Adrenal gland (tissue), 5 donors: Measurements from ENCODE around the gene EPS8L1.
"Not testable (repeated sequence)": the region's sequence is repeated elsewhere in the genome, so short reads cannot be mapped to it uniquely, and the experiment has no call there.

Experiments
- POLR2A ChIP-seq, 2 donors: fragments of 450-650 bp; IDR thresholded peaks; one replicate each; pipeline ENCODE4 v1.6.1; 2017; ENCODE audit warnings: antibody characterized with exemption in 2 of 2, mild to moderate bottlenecking in 2 of 2, moderate library complexity in 1 of 2
- TF ChIP-seq, protein P1 (sequence below), 6 experiments: fragments of 450-650 bp in 4 of 6; fragments of 200-600 bp in 2 of 6; sonication (generic) in 1 of 6; IDR thresholded peaks; 1 replicate in 5 of 6; 2 replicates in 1 of 6; pipeline versions ENCODE4 v1.5.1 to v1.8.0; 2016 to 2021; ENCODE audit warnings: antibody characterized with exemption in 6 of 6, mild to moderate bottlenecking in 2 of 6, moderate library complexity in 1 of 6
- donor health status: DM: no; HTN: no; CAD: no.

DNA sequence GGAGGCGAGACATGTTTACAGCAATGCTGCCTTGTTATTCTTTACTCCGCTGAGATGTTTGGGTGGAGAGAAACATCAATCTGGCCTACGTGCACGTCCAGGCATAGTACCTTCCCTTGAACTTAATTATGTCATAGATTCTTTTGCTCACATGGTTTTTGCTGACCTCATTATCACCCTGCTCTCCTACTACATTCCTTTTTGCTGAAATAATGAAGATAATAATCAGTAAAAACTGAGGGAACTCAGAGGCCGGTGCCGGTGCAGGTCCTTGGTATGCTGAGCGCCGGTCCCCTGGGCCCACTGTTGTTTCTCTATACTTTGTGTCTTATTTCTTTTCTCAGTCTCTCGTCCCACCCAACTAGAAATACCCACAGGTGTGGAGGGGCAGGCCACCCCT is 15.4 kb upstream of the EPS8L1 start:
- TF ChIP-seq, protein P1, sequence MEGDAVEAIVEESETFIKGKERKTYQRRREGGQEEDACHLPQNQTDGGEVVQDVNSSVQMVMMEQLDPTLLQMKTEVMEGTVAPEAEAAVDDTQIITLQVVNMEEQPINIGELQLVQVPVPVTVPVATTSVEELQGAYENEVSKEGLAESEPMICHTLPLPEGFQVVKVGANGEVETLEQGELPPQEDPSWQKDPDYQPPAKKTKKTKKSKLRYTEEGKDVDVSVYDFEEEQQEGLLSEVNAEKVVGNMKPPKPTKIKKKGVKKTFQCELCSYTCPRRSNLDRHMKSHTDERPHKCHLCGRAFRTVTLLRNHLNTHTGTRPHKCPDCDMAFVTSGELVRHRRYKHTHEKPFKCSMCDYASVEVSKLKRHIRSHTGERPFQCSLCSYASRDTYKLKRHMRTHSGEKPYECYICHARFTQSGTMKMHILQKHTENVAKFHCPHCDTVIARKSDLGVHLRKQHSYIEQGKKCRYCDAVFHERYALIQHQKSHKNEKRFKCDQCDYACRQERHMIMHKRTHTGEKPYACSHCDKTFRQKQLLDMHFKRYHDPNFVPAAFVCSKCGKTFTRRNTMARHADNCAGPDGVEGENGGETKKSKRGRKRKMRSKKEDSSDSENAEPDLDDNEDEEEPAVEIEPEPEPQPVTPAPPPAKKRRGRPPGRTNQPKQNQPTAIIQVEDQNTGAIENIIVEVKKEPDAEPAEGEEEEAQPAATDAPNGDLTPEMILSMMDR (IDR thresholded peaks at IDR 0.05), result not testable (repeated sequence)
- not testable (repeated sequence) for TF ChIP-seq POLR2A (IDR thresholded peaks at IDR 0.05)
